H1 (cell line): ENCODE results near the gene TRMT10C. TPM values are rescaled to one million over a fixed set of nuclear protein-coding genes. Genes with fewer than 3 reads are reported as not detected.

Experiments
- CTCF ChIA-PET: fragments of 300-600 bp; sonication (Branson Sonifier 250); formaldehyde crosslinking; loops from one replicate; lab custom pipeline; 2021; ENCODE audit not compliant: partially characterized antibody; lab: Charles Lee
- POLR2A ChIA-PET: fragments of 300-600 bp; sonication (Branson Sonifier 250); formaldehyde crosslinking; loops from one replicate; lab custom pipeline; 2021; ENCODE audit warnings: inconsistent platforms; ENCODE audit not compliant: partially characterized antibody; lab: Charles Lee
- DNase-seq, 2 experiments: peaks; one replicate each; pipeline versions ENCODE4 v3.0.0 to v3.0.0-alpha.2; 2010 to 2022; ENCODE audit warnings: low spot score in 2 of 2, low read depth in 1 of 2, mixed read lengths in 1 of 2
- FAIRE-seq: peaks from 2 replicates; lab custom pipeline; 2011; peaks lifted over from hg19 to GRCh38; lab: Jason Lieb, UNC
- H2AFZ ChIP-seq: 2 replicates; pipeline ENCODE4 v1.8.1; 2012; ENCODE audit warnings: low read length, inconsistent platforms
- H2AK5ac ChIP-seq: 2 replicates; pipeline ENCODE4 v1.6.1; 2013; ENCODE audit warnings: low read depth, low read length
- H2BK120ac ChIP-seq: replicated peaks from 2 replicates; pipeline ENCODE3; 2013; ENCODE audit warnings: low read depth, low read length, inconsistent platforms
- H2BK12ac ChIP-seq: 2 replicates; pipeline ENCODE4 v1.6.1; 2013; ENCODE audit warnings: low read depth, low read length
- H2BK15ac ChIP-seq: 2 replicates; pipeline ENCODE4 v1.6.1; 2013; ENCODE audit warnings: low read length
- H2BK20ac ChIP-seq: 2 replicates; pipeline ENCODE4 v1.6.1; 2013; ENCODE audit warnings: low read length
- H2BK5ac ChIP-seq: 2 replicates; pipeline ENCODE4 v1.6.1; 2013; ENCODE audit warnings: low read depth, low read length
- H3K14ac ChIP-seq: 2 replicates; pipeline ENCODE4 v1.6.1; 2013; ENCODE audit warnings: inconsistent platforms; ENCODE audit not compliant: insufficient read length
- H3K18ac ChIP-seq: 2 replicates; pipeline ENCODE4 v1.6.1; 2013; ENCODE audit warnings: low read length; ENCODE audit errors: extremely low read depth
- H3K23ac ChIP-seq: 2 replicates; pipeline ENCODE4 v1.6.1; 2013; ENCODE audit warnings: inconsistent platforms; ENCODE audit not compliant: insufficient read length
- H3K23me2 ChIP-seq: 2 replicates; pipeline ENCODE4 v1.6.1; 2013; ENCODE audit warnings: low read depth, low read length
- H3K27ac ChIP-seq: 2 replicates; pipeline ENCODE4 v1.6.1; 2011; ENCODE audit warnings: low read depth, low read length, inconsistent platforms
- H3K27me3 ChIP-seq, 4 experiments: replicated peaks in 1 of 4; 1 replicate in 1 of 4; 2 replicates in 3 of 4; pipeline versions ENCODE4 v1.6.1 to v1.8.1; 2011 to 2013; ENCODE audit warnings: low read length in 3 of 4, mild to moderate bottlenecking in 3 of 4, inconsistent platforms in 2 of 4, mixed read lengths in 2 of 4, moderate library complexity in 1 of 4; ENCODE audit not compliant: control insufficient read depth in 3 of 4, insufficient read depth in 3 of 4; ENCODE audit errors: extremely low read depth in 1 of 4
- H3K36me3 ChIP-seq, 4 experiments: 2 replicates each; pipeline versions ENCODE4 v1.6.1 to v1.8.1; 2011 to 2013; ENCODE audit warnings: mild to moderate bottlenecking in 4 of 4, low read length in 3 of 4, moderate library complexity in 2 of 4, control low read depth in 1 of 4, inconsistent platforms in 1 of 4; ENCODE audit not compliant: insufficient read depth in 4 of 4, control insufficient read depth in 2 of 4
- H3K4ac ChIP-seq: replicated peaks from 2 replicates; pipeline ENCODE3; 2013; ENCODE audit warnings: low read length, low read depth, mixed read lengths, inconsistent platforms; ENCODE audit not compliant: insufficient read length
- H3K4me1 ChIP-seq, 4 experiments: replicated peaks in 1 of 4; 1 replicate in 1 of 4; 2 replicates in 3 of 4; pipeline versions ENCODE4 v1.6.1 to v1.8.1; 2011 to 2013; ENCODE audit warnings: low read length in 3 of 4, inconsistent platforms in 2 of 4, mixed read lengths in 1 of 4; ENCODE audit not compliant: insufficient read depth in 4 of 4, control insufficient read depth in 3 of 4
- H3K4me2 ChIP-seq, 2 experiments: 2 replicates each; pipeline versions ENCODE4 v1.6.1 to v1.8.1; 2011 to 2013; ENCODE audit warnings: low read depth in 2 of 2, low read length in 2 of 2, control low read depth in 1 of 2, inconsistent platforms in 1 of 2, mild to moderate bottlenecking in 1 of 2; ENCODE audit not compliant: insufficient read depth in 1 of 2
- H3K4me3 ChIP-seq, 4 experiments: fragments of 200-600, 300-600 bp in 1 of 4; sonication (generic), shearing (Covaris generic), sonication (Bioruptor Twin) in 1 of 4; 2 replicates each; pipeline versions ENCODE4 v1.5.1 to v1.8.1; 2011 to 2016; ENCODE audit warnings: low read length in 4 of 4, low read depth in 3 of 4, control low read depth in 2 of 4, inconsistent platforms in 2 of 4, mild to moderate bottlenecking in 2 of 4, mixed read lengths in 1 of 4, moderate library complexity in 1 of 4; ENCODE audit not compliant: insufficient read depth in 2 of 4; ENCODE audit errors: extremely low read depth in 1 of 4
- H3K56ac ChIP-seq: replicated peaks from 2 replicates; pipeline ENCODE3; 2013; ENCODE audit warnings: low read depth, mild to moderate bottlenecking, mixed read lengths, low read length, inconsistent platforms; ENCODE audit not compliant: insufficient read length
- H3K79me1 ChIP-seq: 2 replicates; pipeline ENCODE4 v1.6.1; 2013; ENCODE audit warnings: low read depth, low read length, control low read depth
- H3K79me2 ChIP-seq, 2 experiments: 2 replicates each; pipeline versions ENCODE4 v1.6.1 to v1.8.1; 2012 to 2013; ENCODE audit warnings: low read length in 2 of 2, mild to moderate bottlenecking in 2 of 2, inconsistent platforms in 1 of 2; ENCODE audit not compliant: insufficient read depth in 2 of 2, control insufficient read depth in 1 of 2
- H3K9ac ChIP-seq, 4 experiments: replicated peaks in 1 of 4; 1 replicate in 1 of 4; 2 replicates in 3 of 4; pipeline versions ENCODE4 v1.6.1 to v1.8.1; 2011 to 2013; ENCODE audit warnings: low read depth in 3 of 4, low read length in 3 of 4, control low read depth in 2 of 4, mild to moderate bottlenecking in 2 of 4, moderate library complexity in 2 of 4, inconsistent platforms in 1 of 4; ENCODE audit errors: extremely low read depth in 1 of 4
- H3K9me3 ChIP-seq, 2 experiments: 2 replicates each; pipeline versions ENCODE4 v1.6.1 to v1.8.1; 2012 to 2013; ENCODE audit warnings: mild to moderate bottlenecking in 2 of 2, moderate library complexity in 2 of 2, control low read depth in 1 of 2, inconsistent platforms in 1 of 2, low read depth in 1 of 2, low read length in 1 of 2, mixed read lengths in 1 of 2; ENCODE audit not compliant: insufficient read depth in 2 of 2
- H4K20me1 ChIP-seq, 2 experiments: replicated peaks in 1 of 2; 2 replicates each; pipeline versions ENCODE3 to v1.8.1; 2011 to 2013; ENCODE audit warnings: inconsistent platforms in 2 of 2, low read length in 2 of 2, mild to moderate bottlenecking in 1 of 2; ENCODE audit not compliant: insufficient read depth in 2 of 2, control insufficient read depth in 1 of 2
- H4K5ac ChIP-seq: 2 replicates; pipeline ENCODE4 v1.6.1; 2013; ENCODE audit warnings: low read length, low read depth, mixed read lengths, inconsistent platforms; ENCODE audit not compliant: insufficient read length
- H4K8ac ChIP-seq: 2 replicates; pipeline ENCODE4 v1.8.0; 2013; ENCODE audit warnings: mild to moderate bottlenecking, moderate library complexity, low read length, inconsistent platforms; ENCODE audit not compliant: insufficient read depth; ENCODE audit errors: extremely low read depth
- H4K91ac ChIP-seq: replicated peaks from 2 replicates; pipeline ENCODE3; 2013; ENCODE audit warnings: low read length, mixed read lengths, inconsistent platforms; ENCODE audit not compliant: insufficient read length
- EZH2 ChIP-seq: fragments of 200-600 bp; sonication (generic); IDR thresholded peaks from 2 replicates; pipeline ENCODE4 v1.7.1; 2012; ENCODE audit warnings: low read depth, mild to moderate bottlenecking, moderate library complexity, low read length, inconsistent platforms; ENCODE audit not compliant: severe bottlenecking
- HDAC6 ChIP-seq: IDR thresholded peaks from one replicate; pipeline ENCODE4 v1.7.1; 2012; ENCODE audit warnings: low read depth, mild to moderate bottlenecking, inconsistent platforms, low read length, moderate library complexity
- POU5F1 ChIP-seq: IDR thresholded peaks from 2 replicates; pipeline ENCODE4 v1.6.1; 2011; ENCODE audit warnings: low read depth, mild to moderate bottlenecking, low read length, moderate library complexity
- SIRT6 ChIP-seq: IDR thresholded peaks from one replicate; pipeline ENCODE4 v1.7.1; 2012; ENCODE audit warnings: low read length, inconsistent platforms
- SP1 ChIP-seq: IDR thresholded peaks from 2 replicates; pipeline ENCODE4 v1.6.1; 2011; ENCODE audit warnings: low read depth, low read length
- SP2 ChIP-seq: IDR thresholded peaks from 2 replicates; pipeline ENCODE4 v1.6.1; 2012; ENCODE audit warnings: mild to moderate bottlenecking, low read length, inconsistent platforms
- SUZ12 ChIP-seq: fragments of 200-600 bp; sonication (generic); IDR thresholded peaks from 2 replicates; pipeline ENCODE4 v1.6.1; 2012; ENCODE audit warnings: mild to moderate bottlenecking, inconsistent platforms, low read length, moderate library complexity, mixed read lengths
- YY1 ChIP-seq: IDR thresholded peaks from 2 replicates; pipeline ENCODE4 v1.6.1; 2011; ENCODE audit warnings: low read depth, mild to moderate bottlenecking, low read length
- WGBS, 2 experiments: shearing (Covaris generic) in 1 of 2; methylation state at CpG; one replicate each; pipeline versions ENCODE4 v1.1.6 to v1.1.7; 2013 to 2015; ENCODE audit warnings: low lambda C conversion rate in 2 of 2, mixed read lengths in 2 of 2, inconsistent platforms in 1 of 2, low coverage in 1 of 2, missing lambda C conversion rate in 1 of 2; ENCODE audit not compliant: insufficient replicate concordance in 2 of 2, insufficient coverage in 1 of 2, insufficient read length in 1 of 2; ENCODE audit errors: extremely low coverage in 1 of 2, missing lambda C conversion rate in 1 of 2; 5-methylcytosine and 5-hydroxymethylcytosine counted together
- polyA plus RNA-seq, 7 experiments: library from polyadenylated mRNA; depleted of rRNA in 3 of 7; stranded (reverse) in 5 of 7; unstranded in 2 of 7; fragments of >200 nt in 5 of 7; fragments of 200-250 nt in 2 of 7; gene quantifications; 1 replicate in 5 of 7; 2 replicates in 1 of 7; 4 replicates in 1 of 7; pipeline versions ENCODE4 v1.2.1 to v1.2.3, GENCODE V29; 2011 to 2013; ENCODE audit warnings: missing spikeins in 2 of 7, mixed read lengths in 2 of 7
- total RNA-seq: library from RNA; stranded (reverse); fragmentation: NEBNext Ultra II Directional; extraction: Animal tissue kit (Norgen Biotek cat#: 25700); gene quantifications from 2 replicates; pipeline ENCODE4 v1.2.1, GENCODE V29; 2021
- TF ChIP-seq, protein P1 (sequence below): IDR thresholded peaks from 2 replicates; pipeline ENCODE4 v1.6.1; 2011; ENCODE audit warnings: low read depth, mild to moderate bottlenecking, low read length; ENCODE audit not compliant: insufficient read depth

TRMT10C gene
- total and polyA plus RNA-seq, 2 of the 8 experiments (the other 6 are each of a cell fraction or from before 2014, with no cell fraction given) = 27.4 to 55.9 TPM

DNA sequence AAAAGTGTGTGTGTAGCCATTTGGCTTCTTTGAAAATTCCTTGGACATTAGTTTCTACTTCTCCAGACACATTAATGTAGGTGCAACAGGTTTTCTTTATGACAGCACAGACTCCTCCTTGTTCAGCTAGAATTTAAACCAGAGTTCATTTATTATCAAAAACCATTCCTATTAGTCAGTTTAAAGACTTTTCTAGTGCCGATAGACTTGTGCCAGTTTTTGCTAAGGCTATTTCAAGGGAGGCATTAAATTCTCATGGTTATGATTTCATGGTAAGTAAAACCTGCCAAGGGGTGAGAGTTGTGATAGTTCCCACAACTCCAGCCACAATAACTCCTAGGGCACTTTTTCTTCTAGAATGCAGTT lies 28.1 kb upstream of the TRMT10C start:
- H3K79me2 ChIP-seq = no peaks in the 10 kb centered on the region
- H4K8ac ChIP-seq = no peak overlapping the region
- H3K27ac ChIP-seq = no peak overlapping the region
- H4K5ac ChIP-seq = no peak overlapping the region
- no peak overlapping the region for H2BK20ac ChIP-seq
- H2AK5ac ChIP-seq = no peak overlapping the region
- no peak overlapping the region for H2BK120ac ChIP-seq
- ChIA-PET CTCF (no interaction called here), POLR2A (interaction anchor here (1.5 kb wide), 1 partner anchor 25 kb away, joined by 3 read pairs; no protein-coding TSS in a partner anchor)
- H3K4me1 ChIP-seq = peaks cover 6 to 21% (median 14%) of the 10 kb centered on the region in 4 experiments; a peak in 6 of 7 replicates
- TF ChIP-seq, protein P1, sequence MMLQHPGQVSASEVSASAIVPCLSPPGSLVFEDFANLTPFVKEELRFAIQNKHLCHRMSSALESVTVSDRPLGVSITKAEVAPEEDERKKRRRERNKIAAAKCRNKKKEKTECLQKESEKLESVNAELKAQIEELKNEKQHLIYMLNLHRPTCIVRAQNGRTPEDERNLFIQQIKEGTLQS = no peak
- TF ChIP-seq YY1 (no peak), SP1 (no peak), POU5F1 (no peak), SUZ12 (no peak), SIRT6 (no peak), HDAC6 (no peak), SP2 (no peak), EZH2 (no peak)
- no peaks in the 10 kb centered on the region for H3K23me2 ChIP-seq
- no peak overlapping the region for H3K18ac ChIP-seq
- H2BK15ac ChIP-seq = no peak overlapping the region
- H3K27me3 ChIP-seq = no peaks in the 10 kb centered on the region
- no peak overlapping the region for H2BK12ac ChIP-seq
- H4K20me1 ChIP-seq = no peaks in the 10 kb centered on the region
- no peak overlapping the region for H3K4me3 ChIP-seq
- H3K9me3 ChIP-seq = no peaks in the 10 kb centered on the region
- no peak overlapping the region for H3K4ac ChIP-seq
- no peak overlapping the region for H3K56ac ChIP-seq
- 92% methylated on average over 1 of the region's 1 CpG; no CpG with 5 or more reads in 1 of the 2 experiments for WGBS, 2 experiments
- no peak overlapping the region for H3K14ac ChIP-seq
- no peak overlapping the region for H2AFZ ChIP-seq
- no peak overlapping the region for H4K91ac ChIP-seq
- H3K23ac ChIP-seq = no peak overlapping the region
- H3K4me2 ChIP-seq = no peak overlapping the region
- no peak for FAIRE-seq
- no peaks in the 10 kb centered on the region for H3K36me3 ChIP-seq
- H2BK5ac ChIP-seq = no peak overlapping the region
- DNase-seq = no peak
- H3K9ac ChIP-seq = no peak overlapping the region
- no peaks in the 10 kb centered on the region for H3K79me1 ChIP-seq
